Activated T-helper 1 cell treated with anti-CD3 and anti-CD28 coated beads, Interleukin-12 subunit alpha, Interleukin-12 subunit beta, Interleukin-2, Interleukin-4 antibody, amounts not matched to agents 30 ng/mL and 10 ng/mL and 1 ng/mL, durations not matched to agents 14 hours and 24 hours and 36 hours (primary cell): ENCODE measurements around the gene CELF5. TPM values are rescaled to one million over a fixed set of nuclear protein-coding genes. Genes with fewer than 3 reads are reported as not detected.
"Not testable (repeated sequence)": the region's sequence is repeated elsewhere in the genome, so short reads cannot be mapped to it uniquely, and the experiment has no call there.

ENCODE experiments used
- DNase-seq: peaks from one replicate; pipeline ENCODE4 v3.0.0; 2021; ENCODE audit warnings: low spot score
- H3K27ac Mint-ChIP-seq: one replicate; pipeline ENCODE4 v1.8.0; 2021; ENCODE audit warnings: mild to moderate bottlenecking, mixed read lengths
- H3K27me3 Mint-ChIP-seq: one replicate; pipeline ENCODE4 v1.8.0; 2022; ENCODE audit warnings: mild to moderate bottlenecking, moderate library complexity, mixed read lengths; ENCODE audit not compliant: insufficient read depth
- H3K36me3 Mint-ChIP-seq: one replicate; pipeline ENCODE4 v1.8.0; 2021; ENCODE audit warnings: low read depth, mixed read lengths
- H3K4me1 Mint-ChIP-seq: one replicate; pipeline ENCODE4 v1.8.0; 2021; ENCODE audit warnings: low read depth, mixed read lengths
- H3K4me3 Mint-ChIP-seq: one replicate; pipeline ENCODE4 v1.8.0; 2021; ENCODE audit warnings: mild to moderate bottlenecking, moderate library complexity, mixed read lengths
- H3K9me3 Mint-ChIP-seq: one replicate; pipeline ENCODE4 v1.8.0; 2021; ENCODE audit warnings: mixed read lengths
- intact Hi-C: fragments of 100-400 bp; cut with micrococcal nuclease; formaldehyde crosslinking; loops from one replicate; pipeline ENCODE4 v1.15.1; 2024
- total RNA-seq: library from RNA; stranded (reverse); gene quantifications from 2 replicates; pipeline ENCODE4 v1.2.3, GENCODE V29; 2022

Gene CELF5
- total RNA-seq, 1 donor from 2014 or later, result 0.08 TPM

GRCh38 chr19:3336680-3337523 lies 112.4 kb downstream of the CELF5 start:
- Mint-ChIP-seq H3K4me1 (no peaks in the 10 kb centered on the region), H3K9me3 (no peaks in the 10 kb centered on the region), H3K27me3 (no peaks in the 10 kb centered on the region), H3K27ac (no peak overlapping the region), H3K4me3 (no peak overlapping the region), H3K36me3 (no peaks in the 10 kb centered on the region)
- no peak for DNase-seq
- intact Hi-C loops, result no loop called here

- H3K9me3 Mint-ChIP-seq, result no peaks in the 10 kb centered on the region
Measured at GRCh38 chr19:3338541-3339181, 114.2 kb downstream of the CELF5 start.

GRCh38 chr19:3340340-3340739 lies 115.9 kb downstream of the CELF5 start:
- Mint-ChIP-seq H3K4me3 (no peak overlapping the region), H3K9me3 (no peaks in the 10 kb centered on the region), H3K4me1 (no peaks in the 10 kb centered on the region), H3K27me3 (no peaks in the 10 kb centered on the region), H3K36me3 (no peaks in the 10 kb centered on the region), H3K27ac (no peak overlapping the region)
- DNase-seq, result no peak
- intact Hi-C loops, result no loop called here

More at GRCh38 chr19:3338541-3339181, 114.2 kb downstream of the CELF5 start:
- no peaks in the 10 kb centered on the region for H3K27me3 Mint-ChIP-seq
- no peak for DNase-seq
- intact Hi-C loops, result no loop called here
- H3K27ac Mint-ChIP-seq, result no peak overlapping the region
- no peaks in the 10 kb centered on the region for H3K4me1 Mint-ChIP-seq
- H3K36me3 Mint-ChIP-seq, result no peaks in the 10 kb centered on the region
- H3K4me3 Mint-ChIP-seq, result no peak overlapping the region

- DNase-seq, result no peak
- no peaks in the 10 kb centered on the region for H3K4me1 Mint-ChIP-seq
- intact Hi-C loops, result no loop called here
- H3K4me3 Mint-ChIP-seq, result no peak overlapping the region
- peaks cover under 1% of the 10 kb centered on the region for H3K27me3 Mint-ChIP-seq
- no peaks in the 10 kb centered on the region for H3K36me3 Mint-ChIP-seq
- no peaks in the 10 kb centered on the region for H3K9me3 Mint-ChIP-seq
- H3K27ac Mint-ChIP-seq, result no peak overlapping the region
Measured at GRCh38 chr19:3342246-3342645, 117.8 kb downstream of the CELF5 start.

GRCh38 chr19:3342962-3343361 lies 118.5 kb downstream of the CELF5 start:
- H3K27me3 Mint-ChIP-seq, H3K27ac Mint-ChIP-seq, H3K36me3 Mint-ChIP-seq, H3K4me3 Mint-ChIP-seq, H3K4me1 Mint-ChIP-seq, H3K9me3 Mint-ChIP-seq, DNase-seq, intact Hi-C loops: not testable (repeated sequence)

- DNase-seq, result no peak
- H3K36me3 Mint-ChIP-seq, result no peaks in the 10 kb centered on the region
- H3K27me3 Mint-ChIP-seq, result peaks cover 2% of the 10 kb centered on the region
- H3K9me3 Mint-ChIP-seq, result no peaks in the 10 kb centered on the region
- H3K27ac Mint-ChIP-seq, result no peak overlapping the region
- no peak overlapping the region for H3K4me3 Mint-ChIP-seq
- no peaks in the 10 kb centered on the region for H3K4me1 Mint-ChIP-seq
- intact Hi-C loops, result no loop called here
Measured at GRCh38 chr19:3343619-3344502, 119.4 kb downstream of the CELF5 start.

GRCh38 chr19:3344608-3345598 lies 120.4 kb downstream of the CELF5 start:
- Mint-ChIP-seq H3K4me1 (no peaks in the 10 kb centered on the region), H3K27ac (no peak overlapping the region), H3K27me3 (peaks cover 2% of the 10 kb centered on the region), H3K36me3 (no peaks in the 10 kb centered on the region), H3K9me3 (no peaks in the 10 kb centered on the region), H3K4me3 (no peak overlapping the region)
- intact Hi-C loops, result no loop called here
- DNase-seq, result no peak

GRCh38 chr19:3345850-3346460 lies 121.5 kb downstream of the CELF5 start:
- intact Hi-C loops, result no loop called here
- no peak for DNase-seq
- no peaks in the 10 kb centered on the region for H3K4me1 Mint-ChIP-seq
- H3K27me3 Mint-ChIP-seq, result peaks cover 2% of the 10 kb centered on the region
- no peak overlapping the region for H3K4me3 Mint-ChIP-seq
- no peaks in the 10 kb centered on the region for H3K9me3 Mint-ChIP-seq
- H3K27ac Mint-ChIP-seq, result no peak overlapping the region
- H3K36me3 Mint-ChIP-seq, result no peaks in the 10 kb centered on the region

Other genes with a start within 250 kb of the CELF5 start
- 0.57 and 0.83 TPM in 2 replicates for gene TLE6, start 247.1 kb upstream of the CELF5 start, total RNA-seq
- gene TLE2, start 195.4 kb upstream of the CELF5 start, total RNA-seq, result 0.78 and 1.1 TPM in 2 replicates
- gene TLE5, start 162.2 kb upstream of the CELF5 start, total RNA-seq, result 378 and 399 TPM in 2 replicates
- gene GNA11, start 130.3 kb upstream of the CELF5 start, total RNA-seq, result 4.1 and 5.7 TPM in 2 replicates
- 103 and 109 TPM in 2 replicates for gene GNA15, start 88.6 kb upstream of the CELF5 start, total RNA-seq
- gene S1PR4, start 45.9 kb upstream of the CELF5 start, total RNA-seq, result 44.3 and 45.3 TPM in 2 replicates
- 112 and 118 TPM in 2 replicates for gene NCLN, start 38.7 kb upstream of the CELF5 start, total RNA-seq
- gene NFIC, start 141.9 kb downstream of the CELF5 start, total RNA-seq, result 16.8 and 18.7 TPM in 2 replicates